Measurements from ENCODE around the gene TSSC4. TPM values are rescaled to one million over a fixed set of nuclear protein-coding genes. Genes with fewer than 3 reads are reported as not detected.

TSSC4 gene
- total RNA-seq, 8 experiments from 2014 or later = 34.1 to 51.2 (median 42.6) TPM

DNA sequence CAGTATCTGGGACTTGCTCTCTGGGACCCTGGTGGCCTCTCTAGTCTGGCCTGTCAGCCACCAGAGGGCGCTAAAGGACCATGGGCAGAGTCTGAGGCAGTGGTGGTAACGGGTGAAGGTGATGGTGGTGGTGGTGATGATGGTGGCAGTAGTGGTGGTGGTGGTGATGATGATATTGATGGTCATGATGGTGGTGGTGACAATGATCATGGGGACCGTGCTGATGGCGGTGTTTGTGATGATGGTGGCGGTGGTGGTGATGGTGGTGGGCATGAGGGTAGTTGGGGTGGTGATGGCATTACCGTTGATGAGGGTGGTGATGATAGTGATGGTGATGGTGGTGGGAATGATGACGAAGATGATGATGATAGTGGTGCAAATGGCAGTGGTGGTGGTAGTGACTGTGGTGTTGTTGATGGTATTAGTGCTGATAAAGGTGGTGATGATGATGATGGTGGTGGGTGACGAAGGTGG lies 27.8 kb downstream of the TSSC4 start:
- peak; percentile 51 to 99 (median 80) for ATAC-seq (replicated peaks in 6 of 8)
- in situ Hi-C loops (cut with MboI; ENCODE audit: low pct_unique_long_range_greater_than_20kb in 2 of 9, low sequenced_read_pairs in 9 of 9, unreplicated experiment in 9 of 9) = loop anchor here in 3 of 9 experiments (5.0 to 25.0 kb wide), 4 partner anchors 104 to 466 kb away; partner anchors contain the start of gene CDKN1C (in 1 of the 3)
- 31 to 75% (median 48%) methylated on average over 1 to 7 of the region's 8 CpGs; no CpG with 5 or more reads in 3 of the 10 experiments for WGBS, 10 experiments
- Histone ChIP-seq H3K27ac (no peak overlapping the region), H3K4me3 (no peak overlapping the region), H3K4me1 (replicated peaks in 1 of 2) (no peaks in the 10 kb centered on the region)

DNA sequence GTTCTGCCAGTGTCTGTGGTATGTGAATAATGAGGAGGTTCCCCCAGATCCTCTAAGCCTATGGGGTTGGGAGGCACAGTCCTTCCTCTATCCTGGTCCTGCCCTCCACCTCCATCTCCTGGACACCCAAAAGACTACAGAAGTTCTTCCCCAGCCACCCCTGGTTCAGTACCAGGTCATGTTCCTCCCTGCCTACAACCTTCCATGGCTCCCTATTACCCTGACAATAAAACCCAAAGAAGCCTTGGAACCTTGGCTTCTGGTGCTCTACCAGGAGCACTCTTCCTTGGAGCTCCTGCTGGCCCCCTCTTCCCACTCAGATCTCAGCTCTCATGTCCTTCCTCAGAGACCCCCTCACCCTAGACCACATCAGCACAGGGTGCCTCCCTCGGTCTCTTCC lies 30.8 kb downstream of the TSSC4 start:
- in situ Hi-C loops (cut with MboI; ENCODE audit: low pct_unique_long_range_greater_than_20kb in 2 of 9, low sequenced_read_pairs in 9 of 9, unreplicated experiment in 9 of 9) = loop anchor here in 3 of 9 experiments (10.0 to 25.0 kb wide), 4 partner anchors 83 to 456 kb away; partner anchors contain the start of gene CDKN1C (in 1 of the 3)
- 20 to 100% (median 65%) methylated on average over 1 of the region's 1 CpG; no CpG with 5 or more reads in 6 of the 10 experiments for WGBS, 10 experiments
- ATAC-seq (replicated peaks in 6 of 8) = no peak

DNA sequence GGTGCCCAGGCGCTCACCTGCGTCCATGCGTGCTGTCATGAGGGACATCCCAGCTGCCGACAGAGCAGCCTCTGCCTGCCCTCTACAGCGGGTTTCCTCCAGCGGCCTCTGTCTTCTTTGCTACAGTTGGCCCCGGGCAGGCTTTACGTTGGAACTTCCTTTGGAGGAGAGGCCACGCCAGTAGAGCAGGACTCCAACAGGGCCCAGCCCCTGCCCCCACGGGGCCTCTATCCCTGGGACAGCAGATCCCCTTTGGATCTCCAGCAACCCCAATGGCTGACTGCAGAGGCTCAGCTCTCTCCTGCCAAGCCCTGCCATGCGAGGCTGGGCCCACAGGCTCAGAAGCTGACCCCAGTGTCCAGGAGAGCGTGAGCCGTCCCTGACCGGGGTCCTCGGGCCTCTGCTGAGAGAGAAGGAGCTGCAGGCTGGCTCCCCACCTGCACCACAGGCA lies 31.6 kb downstream of the TSSC4 start:
- no peak for ATAC-seq (replicated peaks in 6 of 8)
- WGBS, 10 experiments = 17 to 70% (median 48%) methylated on average over 1 to 7 of the region's 15 CpGs; no CpG with 5 or more reads in 5 of the 10 experiments
- in situ Hi-C loops (cut with MboI; ENCODE audit: low pct_unique_long_range_greater_than_20kb in 2 of 9, low sequenced_read_pairs in 9 of 9, unreplicated experiment in 9 of 9) = loop anchor here in 3 of 9 experiments (10.0 to 25.0 kb wide), 4 partner anchors 83 to 455 kb away; partner anchors contain the start of gene CDKN1C (in 1 of the 3)
- Histone ChIP-seq H3K4me3 (no peak overlapping the region), H3K4me1 (replicated peaks in 1 of 2) (no peaks in the 10 kb centered on the region), H3K27ac (no peak overlapping the region)

More for the DNA sequence above, 30.8 kb downstream of the TSSC4 start:
- H3K4me1 ChIP-seq (replicated peaks in 1 of 2) = no peaks in the 10 kb centered on the region
- H3K4me3 ChIP-seq = no peak overlapping the region
- no peak overlapping the region for H3K27ac ChIP-seq

DNA sequence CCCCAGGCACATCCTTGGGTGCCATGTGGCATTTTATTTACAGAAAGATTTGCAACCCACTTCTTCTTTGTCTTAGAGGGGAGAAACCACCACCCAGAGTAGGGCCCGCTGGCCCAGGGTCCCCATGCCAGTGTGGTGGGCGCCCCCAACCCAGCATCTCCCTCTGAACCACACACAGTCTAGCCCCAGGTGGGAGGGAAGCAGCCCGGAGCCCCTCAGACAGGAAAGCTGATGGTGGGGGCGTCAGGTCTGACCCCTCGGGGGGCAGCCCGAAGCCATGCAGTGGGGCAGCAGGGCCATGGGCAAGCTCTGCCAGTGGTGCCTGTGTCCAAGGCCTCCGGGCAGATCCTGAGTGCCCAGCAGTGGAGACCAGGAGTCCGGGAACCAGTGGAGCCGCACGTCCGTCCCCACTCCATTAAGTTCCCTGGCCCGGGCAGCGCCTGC lies 32.1 kb downstream of the TSSC4 start:
- 0 to 66% methylated on average over 1 to 5 of the region's 13 CpGs; no CpG with 5 or more reads in 8 of the 10 experiments for WGBS, 10 experiments
- Histone ChIP-seq H3K4me3 (no peak overlapping the region), H3K4me1 (replicated peaks in 1 of 2) (no peaks in the 10 kb centered on the region), H3K27ac (no peak overlapping the region)
- ATAC-seq (replicated peaks in 6 of 8) = no peak
- in situ Hi-C loops (cut with MboI; ENCODE audit: low pct_unique_long_range_greater_than_20kb in 2 of 9, low sequenced_read_pairs in 9 of 9, unreplicated experiment in 9 of 9) = loop anchor here in 3 of 9 experiments (10.0 to 25.0 kb wide), 4 partner anchors 82 to 455 kb away; partner anchors contain the start of gene CDKN1C (in 1 of the 3)

DNA sequence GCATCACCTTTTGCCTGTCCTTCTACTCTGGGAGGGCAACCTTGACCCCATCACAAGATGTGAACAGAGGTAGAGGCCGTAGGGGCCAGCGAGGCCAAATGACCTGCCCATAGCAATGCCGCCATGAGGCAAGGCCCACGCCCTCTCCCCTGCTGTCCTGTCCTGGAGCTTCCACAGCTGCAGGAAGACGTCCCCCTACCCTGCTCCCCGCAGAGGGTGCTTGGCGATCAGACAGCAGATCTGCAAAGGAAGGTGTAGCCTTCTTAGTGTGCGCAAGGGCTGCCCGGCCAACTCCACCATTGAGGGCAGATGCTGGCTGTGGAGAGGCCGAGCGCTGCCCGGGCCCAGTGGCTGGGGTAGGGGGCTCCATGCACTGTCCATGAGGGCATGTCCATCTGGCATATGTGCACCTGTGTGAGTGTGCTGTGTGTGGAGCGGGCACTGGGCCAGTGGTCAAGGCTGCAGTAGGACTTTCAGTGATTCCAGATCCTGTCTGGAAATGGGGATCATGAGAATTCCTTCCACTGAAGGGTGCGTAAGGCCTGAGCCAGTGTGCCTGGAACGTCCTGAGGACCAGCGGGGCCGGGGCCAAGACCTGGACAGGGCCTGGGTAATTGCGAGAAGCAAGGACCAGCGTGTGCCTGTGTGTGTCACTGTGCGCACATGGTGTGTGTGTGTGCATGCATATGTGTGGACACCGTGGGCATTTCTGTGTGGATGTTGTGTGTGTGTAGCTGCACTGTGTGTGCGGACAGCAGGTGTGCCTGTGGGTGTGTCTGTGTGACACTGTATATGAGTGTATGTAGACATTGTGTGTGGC lies 32.8 kb downstream of the TSSC4 start:
- WGBS, 10 experiments = 0 to 100% (median 68%) methylated on average over 1 to 14 of the region's 22 CpGs; no CpG with 5 or more reads in 3 of the 10 experiments
- Histone ChIP-seq H3K4me3 (no peak overlapping the region), H3K4me1 (replicated peaks in 1 of 2) (no peaks in the 10 kb centered on the region), H3K27ac (no peak overlapping the region)
- no peak for ATAC-seq (replicated peaks in 6 of 8)
- in situ Hi-C loops (cut with MboI; ENCODE audit: low pct_unique_long_range_greater_than_20kb in 2 of 9, low sequenced_read_pairs in 9 of 9, unreplicated experiment in 9 of 9) = loop anchor here in 3 of 9 experiments (10.0 to 25.0 kb wide), 4 partner anchors 81 to 454 kb away; partner anchors contain the start of gene CDKN1C (in 1 of the 3)

DNA sequence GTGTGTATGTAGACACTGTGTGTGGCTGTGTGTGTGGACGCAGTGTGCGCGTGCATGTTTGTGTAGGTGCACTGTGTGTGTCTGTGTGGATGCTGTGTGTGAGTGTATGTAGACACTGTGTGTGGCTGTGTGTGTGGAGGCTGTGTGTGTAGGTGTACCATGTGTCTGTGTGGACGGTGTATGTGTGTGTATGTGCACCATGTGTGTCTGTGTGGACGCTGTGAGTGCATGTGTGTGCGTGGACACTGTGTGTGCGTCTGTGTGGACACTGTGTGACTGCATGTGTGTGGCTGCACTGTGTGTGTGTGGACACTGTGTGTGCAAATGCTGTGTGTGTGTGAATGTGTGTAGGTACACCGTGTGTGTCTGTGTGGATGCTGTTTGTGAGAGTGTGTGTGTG lies 33.5 kb downstream of the TSSC4 start:
- Histone ChIP-seq H3K4me1 (replicated peaks in 1 of 2) (no peaks in the 10 kb centered on the region), H3K27ac (no peak overlapping the region), H3K4me3 (no peak overlapping the region)
- in situ Hi-C loops (cut with MboI; ENCODE audit: low pct_unique_long_range_greater_than_20kb in 2 of 9, low sequenced_read_pairs in 9 of 9, unreplicated experiment in 9 of 9) = loop anchor here in 3 of 9 experiments (10.0 to 25.0 kb wide), 4 partner anchors 81 to 453 kb away; partner anchors contain the start of gene CDKN1C (in 1 of the 3)
- WGBS, 10 experiments = 20 to 93% (median 80%) methylated on average over 1 to 4 of the region's 8 CpGs; no CpG with 5 or more reads in 4 of the 10 experiments
- ATAC-seq (replicated peaks in 6 of 8) = no peak

DNA sequence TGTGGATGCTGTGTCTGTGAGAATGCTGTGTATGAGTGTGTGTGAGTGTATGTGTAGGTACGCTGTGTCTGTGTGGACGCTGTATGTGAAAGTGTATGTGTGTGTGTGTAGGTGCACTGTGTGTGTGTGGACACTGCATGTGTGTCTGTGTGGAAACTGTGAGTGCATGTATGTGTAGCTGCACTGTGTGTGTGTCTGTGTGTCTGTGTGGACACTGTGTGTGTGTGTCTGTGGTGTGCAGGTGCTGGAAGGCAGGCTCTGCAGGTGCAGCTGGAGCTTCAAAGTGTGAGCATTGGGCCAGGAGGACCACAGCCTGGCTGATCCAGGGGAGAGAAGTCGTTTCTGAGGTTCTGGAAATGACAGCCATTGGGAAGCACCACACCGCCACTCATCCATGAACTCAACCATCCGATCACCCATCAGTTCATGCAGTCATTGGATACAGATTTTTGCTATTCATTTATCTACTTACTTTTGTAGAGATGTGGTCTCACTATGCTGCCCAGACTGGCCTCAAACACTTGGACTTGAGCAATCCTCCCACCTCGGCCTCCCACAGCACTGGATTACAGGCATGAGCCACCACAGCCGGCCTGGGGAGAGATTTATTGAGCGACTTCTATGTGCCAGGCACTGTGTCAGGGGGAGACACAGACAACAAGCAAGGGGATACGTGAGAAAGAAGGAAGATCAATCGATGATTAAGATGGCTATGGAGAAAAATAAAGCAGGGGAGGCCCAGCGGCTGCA lies 34.1 kb downstream of the TSSC4 start:
- in situ Hi-C loops (cut with MboI; ENCODE audit: low pct_unique_long_range_greater_than_20kb in 2 of 9, low sequenced_read_pairs in 9 of 9, unreplicated experiment in 9 of 9) = loop anchor here in 3 of 9 experiments (10.0 to 25.0 kb wide), 4 partner anchors 80 to 453 kb away; partner anchors contain the start of gene CDKN1C (in 1 of the 3)
- ATAC-seq (replicated peaks in 6 of 8) = no peak
- WGBS, 10 experiments = 30 to 92% (median 66%) methylated on average over 2 to 8 of the region's 11 CpGs; no CpG with 5 or more reads in 1 of the 10 experiments

DNA sequence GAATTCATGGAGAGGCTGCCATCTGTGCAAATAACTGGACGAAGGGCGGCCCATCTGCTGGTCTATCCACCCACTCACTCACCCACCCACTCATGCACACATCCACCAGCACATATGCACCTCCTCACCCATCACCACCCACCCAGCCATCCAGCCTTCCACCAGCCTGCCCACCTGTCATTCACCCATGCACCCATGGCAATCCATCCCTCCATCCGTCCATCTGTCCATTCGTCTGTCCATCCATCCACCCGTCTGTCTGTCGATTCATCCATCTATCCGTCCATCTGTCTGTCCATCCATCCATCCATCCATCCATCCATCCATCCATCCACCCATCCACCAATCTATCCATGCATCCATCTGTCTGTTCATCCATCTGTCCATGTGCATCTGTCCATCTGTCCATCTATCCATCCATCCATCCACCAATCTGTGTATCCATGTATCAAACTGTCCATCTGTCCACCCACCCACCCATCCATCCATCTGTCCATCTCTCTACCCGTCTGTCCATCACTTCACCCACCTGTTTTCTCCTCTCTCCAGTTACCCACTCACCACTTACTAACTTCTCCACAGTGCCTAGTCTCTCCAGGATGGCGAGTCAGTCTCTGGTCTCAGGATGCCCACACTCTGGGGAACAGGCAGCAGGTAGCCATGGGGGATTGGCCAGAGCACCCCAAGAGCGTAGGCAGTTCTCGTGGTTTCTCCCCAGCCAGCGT lies 34.9 kb downstream of the TSSC4 start:
- in situ Hi-C loops (cut with MboI; ENCODE audit: low pct_unique_long_range_greater_than_20kb in 2 of 9, low sequenced_read_pairs in 9 of 9, unreplicated experiment in 9 of 9) = loop anchor here in 3 of 9 experiments (10.0 to 25.0 kb wide), 4 partner anchors 79 to 452 kb away; partner anchors contain the start of gene CDKN1C (in 1 of the 3)

More for the DNA sequence above, 34.1 kb downstream of the TSSC4 start:
- Histone ChIP-seq H3K4me3 (no peak overlapping the region), H3K4me1 (replicated peaks in 1 of 2) (no peaks in the 10 kb centered on the region), H3K27ac (no peak overlapping the region)

DNA sequence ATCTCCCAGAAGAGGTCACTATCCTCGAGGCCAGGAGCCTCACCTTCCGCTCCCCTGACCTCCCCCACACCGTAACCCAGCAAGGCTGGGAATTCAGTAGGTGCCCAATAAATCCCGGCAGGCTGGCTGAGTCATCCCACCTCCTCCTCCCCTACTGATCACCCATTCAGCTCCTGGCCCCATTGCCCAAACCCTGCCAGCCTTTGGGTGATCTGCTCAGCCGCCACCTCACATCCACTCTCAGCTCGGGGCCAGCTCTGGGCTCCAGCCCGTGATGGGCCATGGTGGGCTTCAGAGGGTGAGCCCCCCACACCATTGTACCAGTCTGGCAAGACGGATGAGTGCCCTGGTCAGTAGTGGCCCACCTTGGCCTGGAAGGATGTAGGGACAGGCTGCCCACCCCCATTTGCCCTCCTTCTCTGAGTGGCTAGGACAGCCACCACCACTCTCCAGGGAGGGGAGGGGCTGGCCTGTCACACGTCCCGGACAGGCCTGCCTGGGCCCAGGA lies 35.5 kb downstream of the TSSC4 start:
- Histone ChIP-seq H3K4me1 (replicated peaks in 1 of 2) (no peaks in the 10 kb centered on the region), H3K4me3 (no peak overlapping the region), H3K27ac (no peak overlapping the region)
- no peak for ATAC-seq (replicated peaks in 6 of 8)
- WGBS, 10 experiments = 59 to 90% (median 74%) methylated on average over 1 to 4 of the region's 10 CpGs; no CpG with 5 or more reads in 6 of the 10 experiments
- in situ Hi-C loops (cut with MboI; ENCODE audit: low pct_unique_long_range_greater_than_20kb in 2 of 9, low sequenced_read_pairs in 9 of 9, unreplicated experiment in 9 of 9) = loop anchor here in 3 of 9 experiments (10.0 to 25.0 kb wide), 4 partner anchors 79 to 451 kb away; partner anchors contain the start of gene CDKN1C (in 1 of the 3)

More for the DNA sequence above, 34.9 kb downstream of the TSSC4 start:
- Histone ChIP-seq H3K27ac (no peak overlapping the region), H3K4me1 (replicated peaks in 1 of 2) (no peaks in the 10 kb centered on the region), H3K4me3 (no peak overlapping the region)
- 26 to 74% (median 54%) methylated on average over 1 to 7 of the region's 12 CpGs; no CpG with 5 or more reads in 4 of the 10 experiments for WGBS, 10 experiments
- no peak for ATAC-seq (replicated peaks in 6 of 8)

DNA sequence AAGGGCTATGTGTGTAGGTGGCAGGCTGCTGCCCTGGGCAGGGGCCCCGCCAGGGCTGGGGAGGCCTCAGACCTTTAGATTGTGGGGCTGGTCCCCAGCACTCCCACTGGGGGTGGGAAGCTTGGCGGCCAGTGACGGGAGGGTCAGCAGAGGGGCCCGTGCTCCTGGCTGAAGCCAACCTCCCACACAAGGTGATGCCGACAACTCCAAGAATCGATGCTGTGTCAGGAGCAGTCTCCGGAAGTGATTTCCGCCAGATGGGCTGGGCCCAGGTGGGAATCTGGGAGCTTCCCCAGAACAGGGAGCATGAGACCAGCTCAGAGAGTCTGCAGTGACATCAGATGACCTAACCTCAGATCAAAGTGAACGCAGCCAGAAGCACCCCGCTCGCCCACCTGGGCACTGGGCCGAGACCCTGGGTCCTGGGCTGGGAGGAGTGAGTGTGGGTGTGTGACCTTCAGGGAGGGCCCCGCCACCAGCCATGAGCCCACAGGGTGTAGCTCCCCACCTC lies 36.0 kb downstream of the TSSC4 start:
- in situ Hi-C loops (cut with MboI; ENCODE audit: low pct_unique_long_range_greater_than_20kb in 2 of 9, low sequenced_read_pairs in 9 of 9, unreplicated experiment in 9 of 9) = loop anchor here in 3 of 9 experiments (10.0 to 25.0 kb wide), 4 partner anchors 78 to 451 kb away; partner anchors contain the start of gene CDKN1C (in 1 of the 3)
- no peak overlapping the region for H3K4me3 ChIP-seq
- 17 to 93% methylated on average over 1 to 3 of the region's 13 CpGs; no CpG with 5 or more reads in 8 of the 10 experiments for WGBS, 10 experiments
- ATAC-seq (replicated peaks in 6 of 8) = no peak
- H3K27ac ChIP-seq = no peak overlapping the region
- H3K4me1 ChIP-seq (replicated peaks in 1 of 2) = no peaks in the 10 kb centered on the region

DNA sequence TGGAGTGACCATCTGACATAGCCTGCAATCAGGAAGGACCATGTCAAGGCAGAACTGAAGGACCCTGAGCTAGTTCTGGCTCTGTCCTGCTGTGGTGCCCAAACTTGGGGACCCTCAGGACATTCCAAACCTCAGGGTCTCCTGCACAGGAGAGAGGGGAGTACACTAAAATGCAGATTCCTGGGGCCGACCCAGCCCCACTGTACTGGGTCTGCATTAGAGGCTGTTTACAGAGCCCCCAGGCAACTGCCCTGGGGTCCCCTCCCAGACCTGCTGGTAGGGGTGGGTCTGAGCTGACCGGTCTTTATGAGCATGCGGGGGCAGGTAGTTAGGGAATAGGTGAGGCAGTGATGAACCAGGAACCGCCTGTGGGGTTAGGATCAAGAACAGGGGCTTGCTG lies 37.0 kb downstream of the TSSC4 start:
- no peak for ATAC-seq (replicated peaks in 6 of 8)
- in situ Hi-C loops (cut with MboI; ENCODE audit: low pct_unique_long_range_greater_than_20kb in 2 of 9, low sequenced_read_pairs in 9 of 9, unreplicated experiment in 9 of 9) = loop anchor here in 3 of 9 experiments (10.0 to 25.0 kb wide), 4 partner anchors 77 to 450 kb away; partner anchors contain the start of gene CDKN1C (in 1 of the 3)
- Histone ChIP-seq H3K4me1 (replicated peaks in 1 of 2) (no peaks in the 10 kb centered on the region), H3K27ac (no peak overlapping the region), H3K4me3 (no peak overlapping the region)
- 20 to 67% (median 33%) methylated on average over 1 to 2 of the region's 4 CpGs; no CpG with 5 or more reads in 5 of the 10 experiments for WGBS, 10 experiments
